Suprapubic skin (tissue), 4 donors: ENCODE results near the gene ETS2. TPM values are rescaled to one million over a fixed set of nuclear protein-coding genes. Genes with fewer than 3 reads are reported as not detected.
A peak's percentile ranks its signal among the peaks of the same experiment; 100 is the strongest.

Source experiments
- DNase-seq, 2 donors: peaks; one replicate each; pipeline ENCODE4 v3.0.0-alpha.2; 2019; ENCODE audit warnings: low spot score in 2 of 2
- H3K27ac ChIP-seq: fragments of 200-600 bp; sonication (generic); one replicate; pipeline ENCODE4 v1.5.1; 2019
- H3K27me3 ChIP-seq: fragments of 200-600 bp; sonication (generic); one replicate; pipeline ENCODE4 v1.5.1; 2019
- H3K36me3 ChIP-seq: fragments of 200-600 bp; sonication (generic); one replicate; pipeline ENCODE4 v1.5.1; 2019
- H3K4me1 ChIP-seq: fragments of 200-600 bp; sonication (generic); one replicate; pipeline ENCODE4 v1.5.1; 2019
- H3K4me3 ChIP-seq: fragments of 200-600 bp; sonication (generic); one replicate; pipeline ENCODE4 v1.5.1; 2019; ENCODE audit warnings: mild to moderate bottlenecking
- H3K9me3 ChIP-seq: fragments of 200-600 bp; sonication (generic); one replicate; pipeline ENCODE4 v1.5.1; 2019
- EP300 ChIP-seq: sonication (generic); formaldehyde crosslinking; IDR thresholded peaks from one replicate; pipeline ENCODE4 v1.6.1; 2017; ENCODE audit warnings: antibody characterized with exemption
- POLR2A ChIP-seq, 2 donors: fragments of 450-650 bp; IDR thresholded peaks; one replicate each; pipeline ENCODE4 v1.6.1; 2017; ENCODE audit warnings: antibody characterized with exemption in 2 of 2, mild to moderate bottlenecking in 2 of 2, moderate library complexity in 2 of 2
- POLR2AphosphoS5 ChIP-seq, 3 donors: sonication (generic); formaldehyde crosslinking; IDR thresholded peaks; one replicate each; pipeline ENCODE4 v1.6.1; 2017; ENCODE audit warnings: antibody characterized with exemption in 3 of 3
- WGBS: methylation state at CpG from one replicate; pipeline ENCODE4 v1.1.5; 2018; 5-methylcytosine and 5-hydroxymethylcytosine counted together
- total RNA-seq, 4 donors: library from RNA; depleted of rRNA; stranded (reverse); fragments of >200 nt; gene quantifications; one replicate each; pipeline ENCODE4 v1.1.0, GENCODE V29; 2016
- TF ChIP-seq, protein P1 (sequence below), 2 donors: fragments of 200-600 bp in 1 of 2; fragments of 450-650 bp in 1 of 2; sonication (generic) in 1 of 2; IDR thresholded peaks; one replicate each; pipeline ENCODE4 v1.5.1; 2016 to 2019; ENCODE audit warnings: antibody characterized with exemption in 2 of 2, mild to moderate bottlenecking in 1 of 2, moderate library complexity in 1 of 2

ETS2 gene
- total RNA-seq, 4 donors from 2014 or later: 198 to 510 (median 416) TPM

DNA sequence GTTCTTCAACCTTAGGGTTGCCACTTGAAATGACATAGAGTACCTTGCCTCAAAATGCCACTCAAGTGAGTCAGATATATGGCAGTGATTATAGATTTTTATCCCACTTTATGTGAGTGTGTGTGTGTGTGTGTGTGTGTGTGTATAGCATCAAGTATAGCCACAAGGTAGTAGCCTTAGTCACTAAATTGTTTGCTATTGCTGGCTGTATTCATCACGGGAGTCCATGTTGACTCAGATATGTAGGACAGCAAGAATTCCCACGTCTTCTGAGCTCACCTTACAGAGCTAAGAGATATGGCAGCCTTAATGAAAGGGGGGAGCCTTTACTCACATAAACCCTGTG lies 9.3 kb downstream of the ETS2 start:
- H3K27ac ChIP-seq: no peak overlapping the region

GRCh38 chr21:38816400-38816977 lies 10.8 kb downstream of the ETS2 start:
- no peak overlapping the region for H3K4me3 ChIP-seq
- H3K4me1 ChIP-seq: peaks cover 38% of the 10 kb centered on the region
- TF ChIP-seq, protein P1, sequence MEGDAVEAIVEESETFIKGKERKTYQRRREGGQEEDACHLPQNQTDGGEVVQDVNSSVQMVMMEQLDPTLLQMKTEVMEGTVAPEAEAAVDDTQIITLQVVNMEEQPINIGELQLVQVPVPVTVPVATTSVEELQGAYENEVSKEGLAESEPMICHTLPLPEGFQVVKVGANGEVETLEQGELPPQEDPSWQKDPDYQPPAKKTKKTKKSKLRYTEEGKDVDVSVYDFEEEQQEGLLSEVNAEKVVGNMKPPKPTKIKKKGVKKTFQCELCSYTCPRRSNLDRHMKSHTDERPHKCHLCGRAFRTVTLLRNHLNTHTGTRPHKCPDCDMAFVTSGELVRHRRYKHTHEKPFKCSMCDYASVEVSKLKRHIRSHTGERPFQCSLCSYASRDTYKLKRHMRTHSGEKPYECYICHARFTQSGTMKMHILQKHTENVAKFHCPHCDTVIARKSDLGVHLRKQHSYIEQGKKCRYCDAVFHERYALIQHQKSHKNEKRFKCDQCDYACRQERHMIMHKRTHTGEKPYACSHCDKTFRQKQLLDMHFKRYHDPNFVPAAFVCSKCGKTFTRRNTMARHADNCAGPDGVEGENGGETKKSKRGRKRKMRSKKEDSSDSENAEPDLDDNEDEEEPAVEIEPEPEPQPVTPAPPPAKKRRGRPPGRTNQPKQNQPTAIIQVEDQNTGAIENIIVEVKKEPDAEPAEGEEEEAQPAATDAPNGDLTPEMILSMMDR (IDR thresholded peaks at IDR 0.05): no peak
- TF ChIP-seq POLR2A (IDR thresholded peaks at IDR 0.05) (no peak), POLR2AphosphoS5 (IDR thresholded peaks at IDR 0.05) (no peak), EP300 (no peak)
- 81% methylated on average over 10 of the region's 10 CpGs for WGBS
- no peak overlapping the region for H3K27ac ChIP-seq
- no peak for DNase-seq
- no peaks in the 10 kb centered on the region for H3K9me3 ChIP-seq
- H3K27me3 ChIP-seq: no peaks in the 10 kb centered on the region
- peaks cover 95% of the 10 kb centered on the region for H3K36me3 ChIP-seq

More for the DNA sequence above, 9.3 kb downstream of the ETS2 start:
- Histone ChIP-seq H3K4me3 (no peak overlapping the region), H3K27me3 (no peaks in the 10 kb centered on the region), H3K9me3 (no peaks in the 10 kb centered on the region), H3K36me3 (peaks cover 84% of the 10 kb centered on the region), H3K4me1 (peaks cover 46% of the 10 kb centered on the region)
- 77% methylated on average over 2 of the region's 2 CpGs for WGBS
- TF ChIP-seq EP300 (no peak), POLR2A (IDR thresholded peaks at IDR 0.05) (no peak), POLR2AphosphoS5 (IDR thresholded peaks at IDR 0.05) (no peak)
- TF ChIP-seq, protein P1 (IDR thresholded peaks at IDR 0.05): no peak
- no peak for DNase-seq

DNA sequence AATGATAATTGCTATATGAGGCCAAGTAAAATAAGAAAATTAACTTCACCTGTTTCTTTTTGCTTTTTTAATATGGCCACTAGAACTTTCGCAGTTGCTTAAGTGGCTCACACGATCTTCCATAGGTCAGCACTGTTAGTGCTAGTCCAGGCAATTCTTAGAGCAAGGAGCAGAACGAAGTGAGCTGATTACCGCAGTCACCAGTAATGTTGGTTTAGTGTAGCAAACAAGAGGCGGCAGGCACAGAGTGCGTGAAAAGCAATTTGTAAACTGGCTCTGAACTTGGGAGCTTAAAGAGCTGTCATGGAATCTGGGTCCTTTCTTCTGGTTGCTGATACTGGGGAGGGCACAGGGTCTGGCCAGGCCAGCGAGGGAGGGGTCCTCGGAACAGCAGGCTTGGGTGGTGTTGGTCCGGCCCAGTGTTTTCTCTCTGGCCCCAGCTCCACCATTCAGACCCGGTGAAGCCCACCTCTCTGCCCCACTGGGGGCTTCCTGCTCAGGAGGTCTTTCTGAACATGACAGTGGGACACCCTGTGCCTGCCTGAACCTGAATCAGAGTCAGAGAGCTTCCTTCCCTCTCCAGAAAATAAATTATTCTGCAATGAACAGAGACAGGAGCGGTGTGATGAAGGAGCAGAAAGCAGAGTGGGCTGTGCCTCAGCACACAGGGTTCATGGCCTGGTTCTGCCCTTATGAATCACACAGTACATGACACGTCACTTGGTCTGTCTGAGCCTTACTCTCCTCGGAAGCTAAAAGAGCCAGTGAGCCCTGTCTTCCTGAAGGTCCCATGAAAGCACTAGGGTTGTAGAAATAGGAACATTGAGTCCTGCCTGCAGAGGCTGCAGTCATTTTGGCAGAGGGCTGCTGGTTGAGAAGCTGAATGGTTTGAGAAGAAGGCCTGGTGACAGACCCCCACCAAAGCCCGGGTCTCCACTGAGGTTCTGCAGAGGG lies 11.9 kb downstream of the ETS2 start:
- DNase-seq: no peak
- Histone ChIP-seq H3K9me3 (no peaks in the 10 kb centered on the region), H3K4me1 (peaks cover 35% of the 10 kb centered on the region), H3K4me3 (no peak overlapping the region), H3K36me3 (peaks cover 97% of the 10 kb centered on the region), H3K27me3 (no peaks in the 10 kb centered on the region), H3K27ac (peak overlapping the region; percentile 34)
- 84% methylated on average over 14 of the region's 14 CpGs for WGBS
- TF ChIP-seq EP300 (no peak), POLR2A (IDR thresholded peaks at IDR 0.05) (no peak), POLR2AphosphoS5 (IDR thresholded peaks at IDR 0.05) (no peak)
- TF ChIP-seq, protein P1 (IDR thresholded peaks at IDR 0.05): no peak

GRCh38 chr21:38818325-38818723 lies 12.6 kb downstream of the ETS2 start:
- WGBS: 98% methylated on average over 11 of the region's 11 CpGs
- Histone ChIP-seq H3K4me1 (peaks cover 28% of the 10 kb centered on the region), H3K27me3 (no peaks in the 10 kb centered on the region), H3K9me3 (no peaks in the 10 kb centered on the region), H3K36me3 (peaks cover 95% of the 10 kb centered on the region), H3K4me3 (no peak overlapping the region), H3K27ac (no peak overlapping the region)
- no peak for DNase-seq
- TF ChIP-seq EP300: no peak
- TF ChIP-seq, protein P1 (IDR thresholded peaks at IDR 0.05): no peak
- TF ChIP-seq POLR2A (IDR thresholded peaks at IDR 0.05): no peak
- no peak for TF ChIP-seq POLR2AphosphoS5 (IDR thresholded peaks at IDR 0.05)

DNA sequence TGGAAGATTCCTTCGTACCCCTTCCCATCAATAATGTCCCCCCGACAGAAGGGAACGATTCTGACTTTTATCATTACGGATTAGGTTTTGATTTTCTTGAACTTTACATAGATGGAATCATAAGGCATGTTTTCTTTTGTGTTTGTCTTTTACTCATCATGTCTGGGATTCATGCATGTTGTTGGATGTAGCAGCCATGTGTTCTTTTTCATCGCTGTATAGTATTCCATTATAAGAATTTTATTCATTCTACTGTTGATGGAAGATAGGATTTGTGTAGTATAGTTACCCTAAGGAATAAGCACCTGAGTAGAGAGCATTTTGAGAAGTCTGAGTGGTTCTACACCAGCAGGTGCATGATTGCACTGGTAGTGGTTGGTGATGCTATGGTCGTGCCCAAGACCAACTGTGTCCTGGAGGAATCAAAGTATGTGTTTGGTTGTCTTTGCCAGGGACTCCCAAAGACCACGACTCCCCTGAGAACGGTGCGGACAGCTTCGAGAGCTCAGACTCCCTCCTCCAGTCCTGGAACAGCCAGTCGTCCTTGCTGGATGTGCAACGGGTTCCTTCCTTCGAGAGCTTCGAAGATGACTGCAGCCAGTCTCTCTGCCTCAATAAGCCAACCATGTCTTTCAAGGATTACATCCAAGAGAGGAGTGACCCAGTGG lies 13.5 kb downstream of the ETS2 start:
- peak overlapping the region; percentile 67 for H3K27ac ChIP-seq
- H3K36me3 ChIP-seq: peaks cover 94% of the 10 kb centered on the region
- 89% methylated on average over 10 of the region's 14 CpGs for WGBS
- TF ChIP-seq, protein P1 (IDR thresholded peaks at IDR 0.05): no peak
- TF ChIP-seq EP300 (no peak), POLR2A (IDR thresholded peaks at IDR 0.05) (no peak), POLR2AphosphoS5 (IDR thresholded peaks at IDR 0.05) (no peak)
- H3K4me3 ChIP-seq: no peak overlapping the region
- DNase-seq: no peak
- peaks cover 27% of the 10 kb centered on the region for H3K4me1 ChIP-seq
- H3K27me3 ChIP-seq: no peaks in the 10 kb centered on the region
- H3K9me3 ChIP-seq: no peaks in the 10 kb centered on the region
